ENCODE measurements around the gene SERPINH1.
A peak's percentile ranks its signal among the peaks of the same experiment; 100 is the strongest.

- TF ChIP-seq DZIP1 (CRISPR knock-in tag; IDR thresholded peaks at IDR 0.05), result no peak
- TF ChIP-seq ERF (CRISPR knock-in tag; IDR thresholded peaks at IDR 0.05), result no peak
- no peak for TF ChIP-seq CBX5 (CRISPR knock-in tag; IDR thresholded peaks at IDR 0.05; ENCODE audit: borderline replicate concordance)
- 0 out of 2 replicates have a peak, but pooled peaks have one; percentile 43 for TF ChIP-seq ZNF317 (CRISPR knock-in tag; IDR thresholded peaks at IDR 0.05)
Measured at GRCh38 chr11:75524665-75525432, 37.2 kb upstream of the SERPINH1 start.

Measured in HepG2 (cell line).